LNCaP clone FGC (cell line): Measurements from ENCODE around the gene PPP6R1.
A peak's percentile ranks its signal among the peaks of the same experiment; 100 is the strongest.

ENCODE experiments used
- DNase-seq: peaks from one replicate; pipeline ENCODE4 v3.0.0-alpha.2; 2011; ENCODE audit warnings: low read depth
- H3K4me3 ChIP-seq: 2 replicates; pipeline ENCODE4 v1.5.1; 2011; ENCODE audit warnings: mild to moderate bottlenecking, low read depth, low read length, control low read depth
- CTCF ChIP-seq: IDR thresholded peaks from 2 replicates; pipeline ENCODE4 v1.5.1; 2012; ENCODE audit warnings: mild to moderate bottlenecking; ENCODE audit not compliant: control insufficient read depth, insufficient read depth; ENCODE audit errors: extremely low read depth

The PPP6R1 gene

DNA sequence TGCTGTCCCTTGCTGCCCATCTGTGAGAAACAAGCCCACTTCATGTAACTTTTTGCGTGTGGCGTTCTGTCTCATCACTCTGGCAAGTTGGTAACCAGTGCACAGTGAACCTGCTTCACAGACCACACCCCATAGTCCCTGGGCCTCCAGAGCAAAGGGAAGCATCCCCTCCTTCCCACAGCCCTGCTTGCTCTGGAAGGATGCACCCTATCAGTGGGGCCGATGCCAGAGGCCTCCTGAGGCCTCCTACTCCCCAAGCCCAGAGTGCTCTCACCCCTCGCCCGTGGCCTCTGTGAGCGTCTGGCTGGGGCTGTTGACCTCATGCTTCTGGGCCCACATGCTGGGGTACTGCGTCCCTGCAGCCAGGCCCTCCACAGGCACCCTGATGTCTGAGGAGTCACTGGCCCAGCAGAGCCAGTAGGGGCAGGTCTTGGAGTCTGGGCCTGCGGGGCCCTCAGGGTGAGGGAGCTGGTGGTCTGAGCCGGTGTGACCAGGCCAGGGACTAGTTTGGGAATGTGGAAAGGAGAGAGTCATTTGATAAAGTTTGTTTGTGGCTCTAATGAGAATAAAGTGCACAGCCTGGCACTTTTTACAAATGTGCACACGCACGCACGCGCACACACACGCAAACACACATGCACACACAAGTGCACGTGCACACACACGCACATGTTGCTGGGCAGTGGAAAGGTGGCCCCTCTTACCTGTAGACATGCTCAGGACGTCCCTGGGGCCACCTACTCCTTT lies 35.4 kb downstream of the PPP6R1 start:
- no peak overlapping the region for H3K4me3 ChIP-seq
- no peak for TF ChIP-seq CTCF

DNA sequence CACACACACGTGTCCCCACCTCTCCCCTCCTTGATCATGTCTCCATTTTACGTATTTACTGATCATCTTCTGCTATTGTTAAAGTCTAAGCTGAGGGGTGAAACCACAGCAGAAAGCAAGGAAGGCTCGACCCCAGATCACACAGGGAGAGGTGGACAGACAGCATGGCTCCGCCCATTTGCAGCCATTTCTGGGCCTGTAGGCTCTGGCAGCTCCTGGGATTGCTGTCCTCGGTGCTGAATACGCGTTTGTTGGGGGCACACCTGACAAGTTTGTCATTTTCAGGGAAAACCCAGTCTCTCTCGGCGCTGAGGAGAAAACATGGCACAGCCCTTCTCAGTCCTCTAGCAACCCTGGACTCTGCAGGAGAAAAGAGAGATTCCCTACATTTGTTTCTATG lies 38.3 kb downstream of the PPP6R1 start:
- TF ChIP-seq CTCF = no peak
- no peak overlapping the region for H3K4me3 ChIP-seq
- DNase-seq = no peak

More for the DNA sequence above, 35.4 kb downstream of the PPP6R1 start:
- DNase-seq = no peak

GRCh38 chr19:55216461-55217198 lies 42.2 kb downstream of the PPP6R1 start:
- DNase-seq = peak; percentile 93
- H3K4me3 ChIP-seq = peak overlapping the region; percentile 75
- TF ChIP-seq CTCF = no peak

- TF ChIP-seq CTCF = no peak
- H3K4me3 ChIP-seq = no peak overlapping the region
- no peak for DNase-seq
These were observed 45.3 kb downstream of the PPP6R1 start for GRCh38 chr19:55213547-55213946.

GRCh38 chr19:55212447-55212846 lies 46.4 kb downstream of the PPP6R1 start:
- no peak for TF ChIP-seq CTCF
- no peak for DNase-seq
- H3K4me3 ChIP-seq = no peak overlapping the region

GRCh38 chr19:55209693-55210472 lies 48.9 kb downstream of the PPP6R1 start:
- DNase-seq = peak; percentile 75
- H3K4me3 ChIP-seq = no peak overlapping the region
- no peak for TF ChIP-seq CTCF
